Heart left ventricle (tissue), 13 donors: Measurements from ENCODE around the gene ERBB4.

Experiments used
- POLR2A ChIP-seq, 2 donors: fragments of 450-650 bp; IDR thresholded peaks; one replicate each; pipeline ENCODE4 v1.6.1; 2017; ENCODE audit warnings: antibody characterized with exemption in 2 of 2, mild to moderate bottlenecking in 2 of 2, moderate library complexity in 2 of 2
- TF ChIP-seq, protein P1 (sequence below), 12 donors: fragments of 200-600 bp; sonication (generic) in 4 of 12; IDR thresholded peaks; one replicate each; pipeline versions ENCODE4 v1.5.0 to v1.8.0; 2018 to 2022; ENCODE audit warnings: antibody characterized with exemption in 12 of 12, mild to moderate bottlenecking in 5 of 12
- donor health status: ischemic (EF 13 %, LVEDD 7.1; RV severe dilation, severe dysfunction).
- donor health status: DM: no; HTN: yes; CAD: no.
- donor health status: DM: no; HTN: no; CAD: no.
- donor health status: ischemic (EF 25% LVEDD 6.9; RV normal size, moderate dysfunction).
- donor health status: ischemic (EF 25% LVEDD 5.7; RV mildly dilated, moderate dysfunction).
- donor health status: ischemic (EF 35%, LVEDD 5.7; RV mildly dilated, moderate dysfunction).
- donor health status: nonischemic (EF 11% LVEDD 7.7; RV severe dilation, severe dysfunction).
- donor health status: DM: yes; HTN: yes; CAD: no.
- donor health status: PGD.
- donor health status: ischemic (EF 29% LVEDD 5.4; RV normal size, mild dysfunction).
- donor health status: nonischemic (EF 23%, LVEDD 6.1; RV moderate dilation, normal function).

DNA sequence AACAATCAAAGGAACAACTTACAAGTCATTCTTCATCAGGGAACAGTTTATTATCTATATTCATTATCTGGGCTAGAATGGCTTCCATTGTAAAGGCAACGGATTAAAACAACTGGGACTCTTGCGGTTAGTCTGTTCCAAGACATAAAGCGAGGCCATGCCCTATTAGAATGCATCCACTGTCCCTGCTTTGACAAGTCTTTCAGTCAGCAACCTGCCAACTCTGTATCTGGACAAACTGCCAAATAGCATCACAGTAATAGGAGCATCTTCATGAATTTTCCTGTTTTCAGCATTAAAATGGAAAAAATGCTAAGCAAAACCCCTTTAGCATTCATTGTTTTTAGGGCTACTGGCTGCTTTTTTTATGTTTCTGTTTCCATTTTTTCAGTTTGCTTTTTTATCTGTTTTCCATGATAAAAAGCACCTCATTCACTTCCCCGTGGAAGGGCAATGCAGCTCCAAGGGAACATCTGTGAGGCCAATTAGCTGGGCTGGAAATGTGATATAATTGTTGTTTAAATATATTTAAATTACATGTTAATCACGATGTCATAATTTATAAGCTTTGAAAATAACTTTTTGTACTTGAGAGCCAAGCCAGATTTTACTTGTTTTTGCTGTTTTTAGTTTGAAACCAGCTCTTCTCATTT is 1147.9 kb downstream of the ERBB4 start:
- TF ChIP-seq, protein P1, sequence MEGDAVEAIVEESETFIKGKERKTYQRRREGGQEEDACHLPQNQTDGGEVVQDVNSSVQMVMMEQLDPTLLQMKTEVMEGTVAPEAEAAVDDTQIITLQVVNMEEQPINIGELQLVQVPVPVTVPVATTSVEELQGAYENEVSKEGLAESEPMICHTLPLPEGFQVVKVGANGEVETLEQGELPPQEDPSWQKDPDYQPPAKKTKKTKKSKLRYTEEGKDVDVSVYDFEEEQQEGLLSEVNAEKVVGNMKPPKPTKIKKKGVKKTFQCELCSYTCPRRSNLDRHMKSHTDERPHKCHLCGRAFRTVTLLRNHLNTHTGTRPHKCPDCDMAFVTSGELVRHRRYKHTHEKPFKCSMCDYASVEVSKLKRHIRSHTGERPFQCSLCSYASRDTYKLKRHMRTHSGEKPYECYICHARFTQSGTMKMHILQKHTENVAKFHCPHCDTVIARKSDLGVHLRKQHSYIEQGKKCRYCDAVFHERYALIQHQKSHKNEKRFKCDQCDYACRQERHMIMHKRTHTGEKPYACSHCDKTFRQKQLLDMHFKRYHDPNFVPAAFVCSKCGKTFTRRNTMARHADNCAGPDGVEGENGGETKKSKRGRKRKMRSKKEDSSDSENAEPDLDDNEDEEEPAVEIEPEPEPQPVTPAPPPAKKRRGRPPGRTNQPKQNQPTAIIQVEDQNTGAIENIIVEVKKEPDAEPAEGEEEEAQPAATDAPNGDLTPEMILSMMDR (IDR thresholded peaks at IDR 0.05): no peak
- TF ChIP-seq POLR2A (IDR thresholded peaks at IDR 0.05): no peak
